NCI-H1092 treated with DMSO at 0.1 percent for 48 hours (cell line): ENCODE data around the gene PIP5KL1.
A peak's percentile ranks its signal among the peaks of the same experiment; 100 is the strongest.

ENCODE experiments used
- DNase-seq: peaks from one replicate; lab custom pipeline; 2025; lab: John Stamatoyannopoulos, UW

The PIP5KL1 gene

DNA sequence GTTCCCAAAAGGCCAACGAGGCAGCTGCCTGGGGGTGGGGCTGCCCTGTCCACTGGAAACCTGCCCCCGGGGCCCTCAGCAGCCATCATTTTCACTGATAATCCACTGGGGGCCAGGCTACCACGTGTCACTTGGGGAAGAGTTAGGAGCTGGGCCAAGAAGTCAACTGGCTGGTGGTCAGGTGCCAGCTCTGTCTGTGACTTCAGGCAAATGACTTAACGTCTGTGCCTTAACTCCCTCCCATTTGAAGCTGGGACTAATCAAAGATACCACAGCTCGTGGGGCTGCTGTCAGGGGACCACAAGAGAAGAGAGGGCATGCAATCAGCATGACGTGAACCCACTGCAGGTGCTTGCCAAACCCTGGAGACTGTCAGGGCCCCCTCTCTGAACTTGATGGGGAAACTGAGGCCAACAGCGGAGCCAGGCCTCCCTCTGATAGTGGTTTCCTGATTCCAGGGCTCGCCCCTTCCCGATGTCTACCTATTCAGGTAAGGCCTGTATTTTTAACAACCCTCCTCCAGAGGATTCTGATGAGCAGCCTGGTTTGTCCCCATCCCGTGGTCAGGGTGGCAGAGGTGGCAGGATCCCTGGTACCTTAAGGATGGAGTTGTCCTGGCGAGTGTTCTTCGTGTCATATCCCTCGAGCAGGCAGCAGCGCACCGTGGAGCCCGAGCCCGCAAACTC, 19.4 kb upstream of the PIP5KL1 start:
- DNase-seq: no peak

GRCh38 chr9:127947841-127948710, 17.5 kb upstream of the PIP5KL1 start:
- no peak for DNase-seq

DNA sequence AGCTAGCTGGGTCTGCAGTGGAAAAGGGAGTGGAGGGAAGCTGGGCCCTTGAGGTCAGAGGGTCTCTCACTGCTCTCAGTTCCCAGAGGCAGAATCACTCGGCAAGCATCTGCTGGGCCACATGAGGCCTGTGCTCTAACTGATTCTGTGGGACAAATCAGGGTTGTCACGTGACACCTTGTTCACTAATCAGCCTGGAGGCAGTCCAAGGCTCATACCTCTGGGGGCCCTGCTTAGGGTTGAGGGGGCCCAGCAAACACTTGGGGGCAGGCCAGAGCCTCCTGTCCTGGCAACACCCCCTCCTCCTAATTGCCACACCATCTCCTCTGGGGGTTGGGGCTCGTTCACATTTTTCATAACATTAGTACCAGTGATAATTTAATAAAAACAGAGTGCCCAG, 16.2 kb upstream of the PIP5KL1 start:
- DNase-seq: no peak

DNA sequence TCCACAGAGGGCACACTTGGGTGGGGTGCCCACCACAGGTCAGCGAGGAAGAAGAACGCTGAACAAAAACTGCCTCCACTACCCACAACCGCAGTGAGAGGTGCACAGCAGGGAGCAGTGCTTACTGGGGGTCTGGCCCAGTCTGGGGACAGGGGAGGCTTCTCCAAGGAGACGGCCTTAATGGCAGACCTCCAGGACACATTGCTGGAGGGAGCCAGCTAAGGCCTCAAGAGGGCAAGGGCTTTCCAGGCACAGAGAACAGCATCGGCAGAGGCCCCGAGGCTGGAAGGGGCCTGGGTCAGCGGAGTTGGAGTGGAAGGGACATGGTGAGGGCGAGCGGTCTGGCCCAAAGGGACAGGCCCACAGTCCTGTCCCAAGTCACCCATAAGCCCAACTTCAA, 15.4 kb upstream of the PIP5KL1 start:
- no peak for DNase-seq

DNA sequence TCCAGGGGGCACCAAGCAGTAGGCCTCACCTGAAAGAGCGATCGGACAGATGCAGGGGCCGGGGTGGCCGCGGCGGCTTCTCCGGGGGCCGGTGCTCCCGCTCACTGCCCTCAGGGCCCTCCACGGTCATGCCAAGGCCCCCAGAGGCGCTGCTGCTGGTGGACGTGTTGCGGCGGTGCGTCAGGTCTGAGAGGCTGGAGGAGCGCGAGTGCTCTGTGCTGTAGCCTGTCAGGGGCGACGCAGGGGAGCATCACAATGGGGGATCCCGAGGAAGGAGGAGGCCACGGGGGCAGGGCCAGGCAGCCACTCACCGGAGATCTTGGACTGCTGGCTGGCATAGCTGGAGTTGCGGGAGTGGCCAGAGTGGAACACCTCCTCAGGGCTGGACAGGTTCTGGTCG, 14.8 kb upstream of the PIP5KL1 start:
- DNase-seq: no peak

DNA sequence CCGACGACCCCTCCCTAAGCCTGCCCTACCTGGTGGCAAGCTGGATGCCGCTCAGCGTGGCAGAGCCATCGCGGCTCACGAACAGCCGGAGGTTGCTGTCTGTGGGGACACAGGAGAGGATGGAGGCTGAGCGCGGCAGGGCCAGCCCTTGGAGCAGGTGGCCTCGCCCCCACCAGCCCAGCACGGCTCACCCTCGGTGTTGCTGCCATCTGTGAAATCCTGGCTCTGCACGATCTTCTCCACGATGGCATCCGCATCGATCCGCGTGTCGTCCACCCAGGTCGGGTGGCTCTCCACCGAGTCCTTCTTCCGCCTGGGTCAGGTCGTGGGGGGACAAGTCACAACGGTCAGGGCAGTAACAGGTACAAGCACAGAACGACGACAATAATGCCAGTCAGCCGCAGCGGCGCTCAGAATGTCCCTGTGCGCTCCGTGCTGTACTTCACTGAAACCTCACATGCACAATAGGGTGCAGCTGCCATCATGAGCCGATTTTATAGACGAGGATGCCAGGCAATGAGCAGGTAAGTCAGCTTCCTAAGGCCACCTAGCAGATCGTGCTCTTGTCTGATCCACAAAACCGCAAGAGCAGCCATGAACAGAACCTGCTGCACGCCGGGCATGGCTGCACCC, 14.1 kb upstream of the PIP5KL1 start:
- no peak for DNase-seq

- DNase-seq: peak; percentile 73
These were observed 13.2 kb upstream of the PIP5KL1 start for GRCh38 chr9:127943731-127944144.

- no peak for DNase-seq
These were observed 12.6 kb upstream of the PIP5KL1 start for GRCh38 chr9:127943011-127943662.

DNA sequence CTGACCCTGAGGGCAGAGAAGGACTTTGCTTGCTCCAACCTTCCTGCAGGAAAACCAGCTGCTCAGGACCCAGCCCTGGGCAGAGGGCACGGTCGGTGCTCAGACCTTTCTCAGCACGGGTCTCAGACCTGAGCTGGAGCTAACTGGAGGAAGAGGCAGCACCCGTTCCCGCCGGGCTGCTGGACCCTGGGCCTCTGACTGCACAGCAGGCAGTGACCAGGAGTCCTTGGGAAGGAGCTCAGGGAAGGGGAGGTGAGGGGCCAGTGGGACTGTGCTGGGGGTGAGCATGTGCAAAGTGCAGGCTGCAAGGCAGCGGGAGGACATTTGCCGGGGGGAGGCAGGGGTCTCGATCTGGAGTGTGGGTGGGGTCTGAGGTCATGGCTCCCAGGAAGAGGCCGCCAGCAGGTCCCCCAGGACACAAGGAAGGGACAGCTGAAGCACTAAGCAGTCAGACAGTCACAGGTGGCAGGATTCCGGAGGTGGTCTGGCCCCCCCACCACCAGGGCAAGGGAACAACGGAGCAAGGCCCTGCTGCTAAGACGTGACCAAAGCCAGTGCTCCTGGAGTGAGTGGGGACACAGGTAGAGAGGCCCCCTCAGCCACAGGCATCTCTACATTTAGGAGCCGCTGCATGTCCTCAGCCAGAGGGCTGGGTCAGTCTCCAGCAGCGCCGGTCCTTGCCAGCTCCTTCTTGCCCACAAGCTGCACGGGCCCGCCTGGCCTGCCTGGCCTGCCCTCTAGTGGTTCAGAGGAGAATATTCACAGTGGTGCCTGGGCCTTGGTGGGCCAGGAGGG, 11.8 kb upstream of the PIP5KL1 start:
- peak; percentile 47 for DNase-seq

DNA sequence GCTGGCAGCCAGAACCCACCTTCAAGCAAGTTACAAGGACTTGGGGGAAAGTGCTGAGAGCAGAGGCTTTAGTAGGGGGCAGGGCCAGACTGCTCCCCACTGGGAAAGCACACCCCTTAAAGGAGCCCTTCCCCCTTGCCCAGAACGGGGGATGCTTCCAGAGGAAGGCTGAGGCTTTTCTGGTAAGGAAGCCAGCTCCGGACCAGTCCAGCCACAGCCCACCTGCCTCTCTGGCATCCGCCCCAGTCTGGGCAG, 11.3 kb upstream of the PIP5KL1 start:
- DNase-seq: no peak

- DNase-seq: no peak
These were observed 10.7 kb upstream of the PIP5KL1 start for GRCh38 chr9:127941062-127941960.

- no peak for DNase-seq
These were observed 10.0 kb upstream of the PIP5KL1 start for GRCh38 chr9:127940593-127940992.

DNA sequence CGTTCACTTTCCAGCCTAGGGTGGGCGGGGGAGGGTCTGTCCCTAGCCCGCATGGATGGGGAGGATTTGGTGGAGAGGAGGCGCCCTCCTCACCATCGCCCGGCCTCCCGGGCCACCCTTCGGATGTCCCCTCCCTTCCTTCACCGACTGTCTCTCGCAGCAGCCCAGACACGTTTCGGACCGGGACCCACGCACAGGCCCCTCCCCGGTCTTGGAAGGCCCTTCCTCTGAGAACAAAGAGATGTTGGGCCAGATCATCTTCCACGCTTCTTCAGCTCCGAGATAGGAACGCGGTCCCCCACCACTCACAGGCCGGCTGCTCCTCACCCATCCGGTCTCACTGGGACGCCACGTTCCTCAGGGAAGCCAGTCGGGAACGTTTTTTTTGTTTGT, 7.7 kb upstream of the PIP5KL1 start:
- DNase-seq: no peak

DNA sequence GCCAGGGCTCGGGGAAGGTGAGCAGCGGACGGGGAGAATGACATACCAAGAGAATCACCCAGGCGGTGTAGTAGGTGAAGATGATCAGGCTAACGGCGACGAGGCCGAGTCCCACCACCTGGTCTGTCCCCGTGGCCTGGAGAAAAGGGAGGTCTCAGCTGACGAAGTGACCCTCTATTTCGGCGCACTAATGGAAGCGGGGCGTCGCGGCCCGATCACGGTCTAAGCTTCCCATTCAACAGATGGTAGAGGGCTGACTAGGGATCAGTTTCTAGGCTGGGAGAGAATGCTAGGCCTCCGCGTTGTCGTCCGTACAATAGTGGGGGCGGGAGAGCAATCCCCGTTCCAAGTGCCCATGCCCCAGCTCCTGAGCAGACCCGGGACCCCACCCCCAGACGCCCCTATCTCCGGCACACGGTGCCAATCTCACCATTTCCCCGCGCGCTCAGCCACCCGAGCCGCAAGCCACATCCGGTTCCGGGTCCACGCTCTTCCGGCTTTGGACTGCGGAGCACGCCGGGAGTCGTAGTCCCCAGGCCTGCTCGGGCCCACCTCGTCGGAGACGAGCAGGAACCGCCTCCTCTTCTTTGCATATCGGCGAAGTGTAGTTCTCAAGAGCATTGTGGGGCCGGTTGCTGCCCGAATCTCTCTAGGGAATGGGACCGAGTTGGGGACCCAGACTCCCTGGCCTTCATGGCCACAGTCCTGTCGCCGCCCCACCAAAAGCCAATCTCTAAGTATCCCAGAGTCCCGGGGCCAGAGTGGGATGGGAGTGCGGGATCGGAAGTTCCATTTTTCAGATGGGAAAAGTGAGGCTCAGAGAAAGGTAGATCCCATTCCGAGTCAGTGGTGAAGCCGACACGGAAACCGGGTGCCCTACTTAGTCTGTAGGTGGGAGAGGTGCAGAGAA, 7.1 kb upstream of the PIP5KL1 start, which contains the start of gene DPM2:
Gene DPM2, minus strand, starts transcription at position 467 of the 910 bp plus-strand sequence. Its CDS starts 34 bp downstream, at position 433.
- DNase-seq: peak; percentile 57

DNA sequence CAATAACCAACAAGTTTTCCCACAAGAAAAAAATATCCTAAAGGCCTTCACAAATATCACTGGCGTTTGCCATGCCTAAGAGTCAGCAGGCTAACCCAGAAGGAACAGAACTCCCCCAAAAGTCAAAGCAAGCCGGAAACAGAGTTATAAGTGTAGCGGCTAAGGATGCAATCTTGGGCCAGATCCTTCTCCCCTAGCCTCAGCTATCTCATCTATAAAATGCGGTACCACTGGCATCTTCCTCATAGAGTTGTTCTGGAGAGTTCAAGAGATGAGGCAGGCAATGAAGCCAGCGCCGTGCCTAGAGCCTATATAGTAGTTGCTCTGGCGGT, 6.4 kb upstream of the PIP5KL1 start:
- no peak for DNase-seq

- no peak for DNase-seq
These were observed 5.8 kb upstream of the PIP5KL1 start for GRCh38 chr9:127936347-127936852.

DNA sequence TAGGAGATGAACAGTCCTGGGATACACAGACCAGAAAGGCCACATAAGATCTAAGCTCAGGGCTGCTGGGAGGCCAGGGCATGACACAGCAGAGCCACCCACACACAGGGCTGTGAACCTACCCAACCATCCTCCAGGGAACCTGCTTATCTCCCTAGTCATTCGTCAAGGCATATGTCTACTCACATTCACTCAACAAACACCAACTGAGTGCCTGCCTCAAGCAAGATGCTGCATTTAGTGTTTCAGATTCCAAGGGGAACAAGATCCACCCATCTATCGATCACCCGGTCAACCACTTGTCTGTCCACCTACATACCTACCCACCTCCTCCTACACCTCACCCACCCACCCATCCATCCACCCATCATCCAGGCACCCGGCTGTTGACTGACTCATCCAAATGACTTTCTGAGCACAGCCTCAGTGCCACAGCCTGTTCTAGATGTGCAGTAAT, 5.2 kb upstream of the PIP5KL1 start:
- no peak for DNase-seq

- DNase-seq: no peak
These were observed 4.4 kb upstream of the PIP5KL1 start for GRCh38 chr9:127934986-127935385.

DNA sequence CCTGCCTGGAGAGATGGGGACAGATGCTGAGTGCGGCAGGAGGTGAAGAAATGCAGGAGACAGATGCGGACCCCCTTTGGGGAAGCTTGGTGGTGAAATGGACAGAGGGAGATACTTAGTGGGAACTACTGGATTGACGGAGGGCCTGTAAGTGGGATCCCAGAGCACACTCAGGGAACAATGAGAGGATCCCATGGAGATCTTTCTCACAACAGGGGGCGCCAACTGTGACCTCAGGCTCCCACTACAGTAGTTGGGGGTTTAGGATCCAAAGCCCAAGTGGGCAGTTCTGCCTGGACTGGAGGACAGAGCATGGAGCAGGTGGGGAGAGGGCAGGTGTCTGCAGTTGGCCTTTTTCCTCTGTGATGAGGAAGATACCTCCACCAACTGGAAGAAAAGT, 3.7 kb upstream of the PIP5KL1 start:
- no peak for DNase-seq
